Stimulated activated memory B cell treated with anti-CD40 and anti-IgM and Interleukin-4, amounts not matched to agents 10 μg/mL and 1 μg/mL and 100 μg/mL, for 72 hours (primary cell): Measurements from ENCODE around the gene AMBRA1.
A peak's percentile ranks its signal among the peaks of the same experiment; 100 is the strongest.
"Not testable (repeated sequence)": the region's sequence is repeated elsewhere in the genome, so short reads cannot be mapped to it uniquely, and the experiment has no call there.

Experiments used
- ATAC-seq: fragments of 150-1000 bp; cut with Tn5 transposase; 2 replicates; pipeline ENCODE4 v1.10.0; 2021
- H3K27ac Mint-ChIP-seq: one replicate; pipeline ENCODE4 v1.8.0; 2022; ENCODE audit warnings: mild to moderate bottlenecking, mixed read lengths
- H3K27me3 Mint-ChIP-seq: one replicate; pipeline ENCODE4 v1.8.0; 2022; ENCODE audit warnings: mixed read lengths
- H3K36me3 Mint-ChIP-seq: one replicate; pipeline ENCODE4 v1.8.0; 2022; ENCODE audit warnings: mixed read lengths
- H3K4me1 Mint-ChIP-seq: one replicate; pipeline ENCODE4 v1.8.0; 2022; ENCODE audit warnings: mixed read lengths
- H3K4me3 Mint-ChIP-seq: one replicate; pipeline ENCODE4 v1.8.0; 2022; ENCODE audit warnings: mild to moderate bottlenecking, moderate library complexity, mixed read lengths
- H3K9me3 Mint-ChIP-seq: one replicate; pipeline ENCODE4 v1.8.0; 2022; ENCODE audit warnings: mixed read lengths

AMBRA1 gene

GRCh38 chr11:46371262-46371661, 222.6 kb downstream of the AMBRA1 start:
- H3K36me3 Mint-ChIP-seq, result peaks cover 38% of the 10 kb centered on the region
- H3K27me3 Mint-ChIP-seq, H3K4me1 Mint-ChIP-seq, H3K9me3 Mint-ChIP-seq, H3K27ac Mint-ChIP-seq, H3K4me3 Mint-ChIP-seq, ATAC-seq: not testable (repeated sequence)

GRCh38 chr11:46370253-46370652, 223.6 kb downstream of the AMBRA1 start:
- H3K4me1 Mint-ChIP-seq, result peaks cover 7% of the 10 kb centered on the region
- H3K36me3 Mint-ChIP-seq, result peaks cover 33% of the 10 kb centered on the region
- H3K4me3 Mint-ChIP-seq, result no peak overlapping the region
- H3K27ac Mint-ChIP-seq, result no peak overlapping the region
- H3K27me3 Mint-ChIP-seq, result no peaks in the 10 kb centered on the region
- no peaks in the 10 kb centered on the region for H3K9me3 Mint-ChIP-seq
- no peak for ATAC-seq

- peak; percentile 61 for ATAC-seq
- Mint-ChIP-seq H3K4me3 (no peak overlapping the region), H3K4me1 (peaks cover 7% of the 10 kb centered on the region), H3K9me3 (no peaks in the 10 kb centered on the region), H3K36me3 (peaks cover 28% of the 10 kb centered on the region), H3K27ac (no peak overlapping the region), H3K27me3 (no peaks in the 10 kb centered on the region)
These were observed 224.2 kb downstream of the AMBRA1 start for GRCh38 chr11:46369458-46370152.

- Mint-ChIP-seq H3K27me3 (no peaks in the 10 kb centered on the region), H3K9me3 (no peaks in the 10 kb centered on the region), H3K4me3 (no peak overlapping the region), H3K27ac (no peak overlapping the region), H3K36me3 (peaks cover 30% of the 10 kb centered on the region), H3K4me1 (peaks cover 9% of the 10 kb centered on the region)
- ATAC-seq, result no peak
These were observed 225.9 kb downstream of the AMBRA1 start for GRCh38 chr11:46367916-46368267.

GRCh38 chr11:46367244-46367915, 226.4 kb downstream of the AMBRA1 start:
- Mint-ChIP-seq H3K36me3 (peaks cover 27% of the 10 kb centered on the region), H3K27ac (no peak overlapping the region), H3K9me3 (no peaks in the 10 kb centered on the region), H3K4me1 (peaks cover 14% of the 10 kb centered on the region), H3K4me3 (no peak overlapping the region), H3K27me3 (no peaks in the 10 kb centered on the region)
- ATAC-seq, result peak; percentile 69

- no peaks in the 10 kb centered on the region for H3K9me3 Mint-ChIP-seq
- H3K36me3 Mint-ChIP-seq, result peaks cover 27% of the 10 kb centered on the region
- ATAC-seq, result peak; percentile 21
- no peaks in the 10 kb centered on the region for H3K27me3 Mint-ChIP-seq
- no peak overlapping the region for H3K4me3 Mint-ChIP-seq
- H3K27ac Mint-ChIP-seq, result no peak overlapping the region
- peaks cover 18% of the 10 kb centered on the region for H3K4me1 Mint-ChIP-seq
These were observed 227.1 kb downstream of the AMBRA1 start for GRCh38 chr11:46366661-46367161.

GRCh38 chr11:46366260-46366659, 227.6 kb downstream of the AMBRA1 start:
- Mint-ChIP-seq H3K27ac (no peak overlapping the region), H3K4me3 (no peak overlapping the region), H3K9me3 (no peaks in the 10 kb centered on the region), H3K36me3 (peaks cover 27% of the 10 kb centered on the region), H3K4me1 (peaks cover 22% of the 10 kb centered on the region), H3K27me3 (no peaks in the 10 kb centered on the region)
- no peak for ATAC-seq

GRCh38 chr11:46364791-46365190, 229.0 kb downstream of the AMBRA1 start:
- Mint-ChIP-seq H3K4me3 (no peak overlapping the region), H3K27ac (peak overlapping the region; percentile 34), H3K4me1 (peaks cover 33% of the 10 kb centered on the region), H3K9me3 (no peaks in the 10 kb centered on the region), H3K36me3 (peaks cover 20% of the 10 kb centered on the region), H3K27me3 (no peaks in the 10 kb centered on the region)
- ATAC-seq, result no peak

- peaks cover 33% of the 10 kb centered on the region for H3K4me1 Mint-ChIP-seq
- no peak overlapping the region for H3K4me3 Mint-ChIP-seq
- peaks cover 13% of the 10 kb centered on the region for H3K36me3 Mint-ChIP-seq
- no peak for ATAC-seq
- H3K27me3 Mint-ChIP-seq, result no peaks in the 10 kb centered on the region
- no peaks in the 10 kb centered on the region for H3K9me3 Mint-ChIP-seq
- no peak overlapping the region for H3K27ac Mint-ChIP-seq
These were observed 229.8 kb downstream of the AMBRA1 start for GRCh38 chr11:46364056-46364455.

- Mint-ChIP-seq H3K4me3 (no peak overlapping the region), H3K4me1 (peaks cover 33% of the 10 kb centered on the region), H3K27me3 (no peaks in the 10 kb centered on the region), H3K9me3 (no peaks in the 10 kb centered on the region), H3K36me3 (peaks cover 7% of the 10 kb centered on the region), H3K27ac (no peak overlapping the region)
- ATAC-seq, result no peak
These were observed 230.3 kb downstream of the AMBRA1 start for GRCh38 chr11:46363455-46364005.

- Mint-ChIP-seq H3K4me3 (no peak overlapping the region), H3K4me1 (peaks cover 33% of the 10 kb centered on the region), H3K27me3 (no peaks in the 10 kb centered on the region), H3K9me3 (no peaks in the 10 kb centered on the region), H3K27ac (no peak overlapping the region), H3K36me3 (peaks cover 5% of the 10 kb centered on the region)
- ATAC-seq, result no peak
These were observed 230.8 kb downstream of the AMBRA1 start for GRCh38 chr11:46363031-46363407.

GRCh38 chr11:46362156-46363030, 231.4 kb downstream of the AMBRA1 start:
- H3K4me3 Mint-ChIP-seq, result peak overlapping the region; percentile 43
- peaks cover 9% of the 10 kb centered on the region for H3K36me3 Mint-ChIP-seq
- no peaks in the 10 kb centered on the region for H3K27me3 Mint-ChIP-seq
- H3K27ac Mint-ChIP-seq, result peak overlapping the region; percentile 80
- H3K4me1 Mint-ChIP-seq, result peaks cover 36% of the 10 kb centered on the region
- H3K9me3 Mint-ChIP-seq, result no peaks in the 10 kb centered on the region
- no peak for ATAC-seq

- peaks cover 32% of the 10 kb centered on the region for H3K4me1 Mint-ChIP-seq
- H3K27ac Mint-ChIP-seq, result peak overlapping the region; percentile 80
- H3K9me3 Mint-ChIP-seq, result no peaks in the 10 kb centered on the region
- peak overlapping the region; percentile 72 for H3K4me3 Mint-ChIP-seq
- no peaks in the 10 kb centered on the region for H3K27me3 Mint-ChIP-seq
- peaks cover 10% of the 10 kb centered on the region for H3K36me3 Mint-ChIP-seq
- ATAC-seq, result peak; percentile 80
These were observed 232.3 kb downstream of the AMBRA1 start for GRCh38 chr11:46361283-46362155.

- H3K27me3 Mint-ChIP-seq, result no peaks in the 10 kb centered on the region
- H3K4me1 Mint-ChIP-seq, result peaks cover 32% of the 10 kb centered on the region
- H3K4me3 Mint-ChIP-seq, result peak overlapping the region; percentile 72
- H3K36me3 Mint-ChIP-seq, result peaks cover 15% of the 10 kb centered on the region
- ATAC-seq, result peak; percentile 35
- peak overlapping the region; percentile 80 for H3K27ac Mint-ChIP-seq
- no peaks in the 10 kb centered on the region for H3K9me3 Mint-ChIP-seq
These were observed 232.9 kb downstream of the AMBRA1 start for GRCh38 chr11:46360878-46361277.
